Sciatic nerve (tissue), 2 donors: ENCODE results near the gene NUDT21. TPM values are rescaled to one million over a fixed set of nuclear protein-coding genes. Genes with fewer than 3 reads are reported as not detected.
A peak's percentile ranks its signal among the peaks of the same experiment; 100 is the strongest.

Experiments used
- ATAC-seq: fragments of 200-7000 bp; cut with Tn5 transposase; one replicate; pipeline ENCODE4 v1.9.1; 2020; ENCODE audit warnings: mild to moderate bottlenecking, moderate library complexity
- DNase-seq: peaks from one replicate; pipeline ENCODE4 v3.0.0-alpha.2; 2020; ENCODE audit warnings: low spot score
- intact Hi-C: fragments of 100-400 bp; cut with DNase I; formaldehyde crosslinking; loops from one replicate; pipeline ENCODE4 v1.14.2; 2022
- total RNA-seq: library from RNA; stranded (reverse); fragmentation: NEBNext Ultra II Directional; extraction: Animal tissue kit (Norgen Biotek cat#: 25700); gene quantifications from one replicate; pipeline ENCODE4 v1.2.1, GENCODE V29; 2021
- donor health status: DM: no; HTN: no; CAD: no.
- donor health status: DM: no; HTN: no; CAD: no.

Gene NUDT21
- total RNA-seq, 1 donor from 2014 or later, result 91.3 TPM

GRCh38 chr16:56466344-56466743, 15.2 kb upstream of the NUDT21 start:
- intact Hi-C loops, result no loop called here
- ATAC-seq, result no peak
- no peak for DNase-seq

DNA sequence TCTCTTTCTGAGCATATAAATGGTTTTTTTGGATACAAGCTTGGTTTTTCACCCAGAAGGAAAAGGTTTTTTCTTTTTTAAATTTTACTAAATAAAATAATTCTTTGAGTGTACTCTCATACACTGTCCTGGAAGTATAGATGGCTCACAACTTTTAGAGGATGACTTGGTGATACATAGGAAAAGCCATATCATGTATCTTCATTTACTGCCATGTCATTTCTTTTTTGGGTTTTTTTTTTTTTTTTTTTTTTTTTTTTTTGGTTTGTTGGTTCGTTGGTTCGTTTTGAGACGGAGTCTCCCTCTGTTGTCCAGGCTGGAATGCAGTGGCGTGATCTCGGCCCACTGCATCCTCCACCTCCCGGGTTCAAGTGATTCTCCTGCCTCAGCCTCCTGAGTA, 12.0 kb upstream of the NUDT21 start:
- ATAC-seq, result no peak
- no peak for DNase-seq

GRCh38 chr16:56462064-56462796, 11.1 kb upstream of the NUDT21 start:
- DNase-seq (no peak), ATAC-seq (no peak)

More for the DNA sequence above, 12.0 kb upstream of the NUDT21 start:
- intact Hi-C loops, result no loop called here

DNA sequence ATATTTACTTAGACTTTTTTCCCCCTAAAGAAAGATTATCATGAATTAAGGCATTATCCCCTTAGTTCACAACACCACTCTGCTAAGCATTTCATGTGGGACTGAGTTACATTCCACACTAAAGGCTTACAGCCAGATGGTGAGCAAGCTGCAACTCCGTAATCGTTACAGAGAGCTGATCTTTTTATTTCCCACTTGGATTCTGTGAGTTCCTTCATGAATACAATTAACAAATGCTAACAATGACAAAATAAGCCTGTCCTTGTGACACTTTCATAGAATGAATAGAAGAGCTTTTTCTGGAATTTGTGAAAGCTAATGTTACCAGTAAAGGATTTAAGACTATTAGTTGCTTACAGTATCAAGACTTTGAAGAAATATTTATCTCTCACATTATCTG, 9.0 kb upstream of the NUDT21 start:
- intact Hi-C loops, result no loop called here
- no peak for ATAC-seq
- no peak for DNase-seq

More at GRCh38 chr16:56462064-56462796, 11.1 kb upstream of the NUDT21 start:
- intact Hi-C loops, result no loop called here

- ATAC-seq, result no peak
- intact Hi-C loops, result no loop called here
- no peak for DNase-seq
Observed at GRCh38 chr16:56457927-56458470, 6.9 kb upstream of the NUDT21 start.

DNA sequence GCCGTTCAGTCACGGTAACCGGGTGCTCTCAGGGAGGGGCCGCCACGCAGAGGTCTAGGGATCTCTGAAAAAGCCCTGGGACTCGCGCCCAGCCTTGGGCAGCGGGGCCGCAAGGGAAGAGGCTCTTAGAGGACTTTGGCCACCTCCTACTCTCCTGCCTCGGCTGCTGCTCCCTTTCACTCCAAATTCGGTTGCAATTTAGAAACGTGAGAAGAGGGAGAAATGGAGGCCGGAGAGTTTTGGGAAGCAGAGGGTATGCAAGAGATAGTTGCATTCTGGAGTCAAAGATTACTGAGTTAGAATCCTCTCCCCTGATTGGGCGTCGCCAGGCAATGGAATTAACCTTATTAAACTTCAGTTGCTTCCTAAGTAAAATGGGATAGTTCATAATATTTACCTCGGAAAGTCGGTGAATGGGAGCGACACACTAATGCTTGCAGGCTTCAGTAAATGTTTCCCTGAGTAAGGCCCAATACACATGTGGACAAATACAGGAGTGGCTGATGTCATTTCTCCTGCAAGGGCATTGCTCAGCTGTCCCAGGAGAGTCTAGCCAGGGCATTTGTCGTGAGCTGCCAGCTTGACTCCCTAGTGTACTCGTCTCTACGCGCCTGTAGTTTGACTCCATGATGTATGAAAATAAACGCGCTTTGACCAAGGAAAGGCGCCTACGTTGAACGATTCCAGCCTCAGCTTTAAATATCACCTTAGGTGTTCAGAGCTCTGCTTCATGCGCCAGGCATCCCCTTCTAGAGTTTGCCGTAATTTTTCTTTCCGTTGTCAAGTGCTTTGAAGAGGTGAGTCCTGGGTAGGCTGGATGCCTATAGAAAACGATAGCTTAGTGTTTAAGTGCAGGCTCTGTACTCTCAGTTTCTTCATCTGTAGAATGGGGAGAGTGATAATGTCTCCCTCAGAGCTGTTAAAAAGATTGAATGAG, 889 bp upstream of the NUDT21 start:
- ATAC-seq (peak; percentile 53), DNase-seq (no peak)
- intact Hi-C loops, result no loop called here

DNA sequence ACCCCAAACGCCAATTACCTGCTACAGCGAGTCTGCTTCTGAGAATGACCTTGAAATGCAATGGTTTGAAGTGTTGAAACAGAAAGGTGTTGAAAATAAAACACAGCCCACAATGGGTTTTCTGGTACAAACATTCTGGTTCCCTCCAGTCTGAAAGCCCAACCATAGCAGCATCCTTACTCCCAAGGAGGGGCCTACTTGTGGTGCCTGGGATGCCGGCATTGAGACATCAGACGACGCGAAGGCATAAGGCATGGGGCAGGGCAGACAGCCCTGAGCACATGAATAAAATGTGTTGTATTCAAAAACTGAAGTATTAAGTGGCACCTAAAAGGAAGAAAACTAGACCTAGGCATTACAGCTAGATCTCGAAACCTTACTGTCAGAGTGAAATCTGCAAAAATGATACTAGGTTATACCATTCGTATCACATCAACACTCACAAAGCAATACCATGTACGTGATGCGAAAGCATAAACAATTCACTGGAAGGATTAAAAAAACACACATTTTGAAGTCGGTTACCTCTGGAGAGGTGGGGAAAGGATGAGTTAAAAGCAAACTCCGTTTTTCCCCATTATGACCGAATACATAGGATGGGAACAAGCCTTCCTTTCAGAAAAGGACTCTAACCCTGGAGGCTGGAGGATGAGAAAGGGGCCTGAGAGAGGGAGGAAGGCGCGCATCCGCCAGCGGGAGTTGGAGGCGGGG, 702 bp downstream of the NUDT21 start:
- ATAC-seq, result peak; percentile 42
- intact Hi-C loops, result no loop called here
- DNase-seq, result no peak

DNA sequence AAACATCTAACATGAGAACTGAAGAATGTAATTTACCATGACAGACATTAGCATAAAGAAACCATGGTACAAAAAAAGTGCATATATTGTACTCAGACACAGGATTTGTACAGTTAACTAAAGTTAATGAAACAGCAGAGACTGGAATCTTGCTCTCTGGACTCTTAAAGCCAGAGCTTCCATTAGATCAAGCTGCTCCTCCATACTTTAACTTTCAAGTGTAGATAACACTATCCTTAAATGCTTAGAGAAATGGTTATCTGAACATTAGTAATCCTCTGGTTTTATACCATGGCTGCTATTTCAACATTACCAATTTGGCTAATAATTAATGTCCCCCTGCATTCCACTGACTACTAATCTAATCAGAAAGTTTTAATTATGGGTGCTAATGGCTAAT, 3.1 kb downstream of the NUDT21 start:
- intact Hi-C loops, result no loop called here
- ATAC-seq (no peak), DNase-seq (no peak)

GRCh38 chr16:56447286-56447685, 3.8 kb downstream of the NUDT21 start:
- ATAC-seq, result no peak
- DNase-seq, result no peak
- intact Hi-C loops, result no loop called here

DNA sequence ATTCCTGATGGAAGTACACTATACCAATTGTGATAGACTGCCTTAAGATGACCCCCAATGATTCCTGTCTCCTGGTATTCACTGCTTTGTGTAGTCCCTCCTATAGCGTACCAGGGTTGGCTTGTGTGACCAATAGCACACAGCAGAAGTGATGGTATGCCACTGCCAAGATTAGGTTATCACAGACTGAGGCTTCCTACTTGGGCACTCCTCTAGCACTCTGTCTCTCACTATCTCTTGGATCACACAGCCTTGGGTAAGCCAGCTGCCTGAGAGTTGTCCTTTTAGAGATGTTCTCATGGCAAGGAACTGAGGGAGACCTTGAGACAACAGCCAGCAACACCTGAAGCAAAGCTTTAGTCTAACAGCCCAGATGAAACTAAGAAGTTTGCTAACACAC, 13.1 kb downstream of the NUDT21 start:
- intact Hi-C loops, result no loop called here
- ATAC-seq, result no peak
- DNase-seq, result no peak

DNA sequence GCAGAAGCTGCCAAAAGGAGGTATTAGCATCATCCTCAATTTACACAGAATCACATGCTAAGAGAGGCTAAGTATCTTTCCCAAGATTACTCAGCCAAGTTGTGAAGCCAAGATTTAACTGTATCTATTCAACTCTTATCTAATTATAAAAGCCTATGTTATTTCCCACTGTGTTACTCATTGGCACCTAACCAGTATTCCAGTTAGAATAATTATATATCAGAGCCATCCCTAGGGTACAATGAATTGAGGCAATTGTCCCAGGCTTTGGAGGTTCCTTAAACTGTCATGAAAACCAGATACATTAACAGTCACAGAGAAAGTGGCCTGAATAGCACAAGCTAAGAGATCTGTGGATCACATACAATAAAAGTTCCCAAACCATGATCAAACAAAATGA, 14.9 kb downstream of the NUDT21 start:
- ATAC-seq (no peak), DNase-seq (no peak)
- intact Hi-C loops, result no loop called here

GRCh38 chr16:56428091-56428490, 23.0 kb downstream of the NUDT21 start:
- DNase-seq (no peak), ATAC-seq (peak; percentile 58)
- intact Hi-C loops, result no loop called here

DNA sequence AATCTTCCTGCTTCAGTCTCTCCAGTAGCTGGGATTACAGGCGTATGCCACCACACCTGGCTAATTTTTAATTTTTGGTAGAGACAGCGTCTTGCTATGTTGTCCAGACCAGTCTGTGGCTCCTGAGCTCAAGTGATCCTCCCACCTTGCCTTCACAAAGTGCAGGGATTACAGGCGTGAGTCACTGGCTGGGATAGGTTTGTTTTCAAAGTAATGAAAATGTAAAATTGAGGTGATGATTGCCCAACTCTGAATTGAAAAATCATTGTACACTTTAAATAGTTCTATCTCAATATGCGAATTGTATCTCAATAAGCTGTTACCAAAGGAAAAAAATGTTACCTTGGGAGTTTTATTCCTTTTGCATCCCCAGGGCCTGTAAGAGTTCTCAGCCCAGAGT, 24.5 kb downstream of the NUDT21 start:
- DNase-seq (no peak), ATAC-seq (no peak)
- intact Hi-C loops, result no loop called here

DNA sequence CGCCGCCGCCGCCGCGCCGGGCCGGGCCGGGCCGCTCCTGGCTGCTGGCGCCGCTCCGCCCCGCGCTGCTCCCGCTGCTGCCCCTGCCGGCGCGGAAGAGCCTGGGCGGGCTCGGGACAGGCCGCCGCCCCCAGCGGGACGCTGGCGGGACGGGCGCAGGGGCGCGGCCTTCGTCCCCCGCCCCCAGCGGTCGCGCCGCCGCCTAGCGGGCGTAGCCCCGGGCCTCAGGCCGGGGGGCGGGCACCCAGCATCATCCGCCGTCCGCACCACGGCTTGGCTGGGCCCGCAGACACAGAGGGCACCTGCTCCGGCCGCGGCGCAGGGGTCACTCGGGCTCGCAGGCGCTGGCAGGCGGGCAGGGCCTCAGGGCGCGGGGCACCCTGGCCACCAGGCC, 25.7 kb downstream of the NUDT21 start, which contains the start of gene AMFR:
Gene AMFR, minus strand, starts transcription at position 107 of the 394 bp plus-strand sequence. CDS start 218 bp downstream, outside the sequence.
- intact Hi-C loops, result no loop called here
- peak; percentile 76 for DNase-seq
- ATAC-seq, result peak; percentile 93

GRCh38 chr16:56424791-56425438, 26.2 kb downstream of the NUDT21 start:
- intact Hi-C loops, result no loop called here
- peak; percentile 43 for ATAC-seq
- peak; percentile 71 for DNase-seq

DNA sequence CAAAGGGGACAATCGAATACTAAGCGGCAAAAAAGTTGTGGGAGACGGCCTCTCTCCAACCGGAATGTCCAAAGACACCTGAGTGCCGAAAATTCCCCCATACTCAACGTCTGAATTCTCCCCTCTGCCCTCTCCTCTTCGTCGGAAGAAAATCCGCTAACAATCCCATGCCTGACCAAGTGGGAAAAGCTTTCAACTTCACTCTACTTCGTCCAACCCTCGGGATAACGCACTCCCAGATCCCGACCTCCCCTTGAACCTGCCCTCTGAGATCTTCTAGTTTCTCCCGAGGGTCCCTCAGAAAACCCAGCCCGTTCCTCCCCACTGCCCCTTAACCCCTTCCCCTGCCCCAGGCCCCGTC, 26.7 kb downstream of the NUDT21 start:
- intact Hi-C loops, result no loop called here

GRCh38 chr16:56423584-56424403, 27.3 kb downstream of the NUDT21 start:
- DNase-seq (no peak), ATAC-seq (no peak)
- intact Hi-C loops, result no loop called here

More for the DNA sequence above, 26.7 kb downstream of the NUDT21 start:
- DNase-seq, result no peak
- peak; percentile 22 for ATAC-seq

- ATAC-seq (no peak), DNase-seq (no peak)
- intact Hi-C loops, result no loop called here
Observed at GRCh38 chr16:56422896-56423441, 28.2 kb downstream of the NUDT21 start.
